Astrocyte (in vitro differentiated cells and primary cell): ENCODE results near the gene PPIG. TPM values are rescaled to one million over a fixed set of nuclear protein-coding genes. Genes with fewer than 3 reads are reported as not detected.

ENCODE experiments used
- DNase-seq: peaks from one replicate; pipeline ENCODE4 v3.0.0-alpha.2; 2010; ENCODE audit warnings: low read depth
- FAIRE-seq: peaks from 2 replicates; lab custom pipeline; 2011; peaks lifted over from hg19 to GRCh38; lab: Jason Lieb, UNC
- H2AFZ ChIP-seq: 2 replicates; pipeline ENCODE4 v1.6.0; 2012; ENCODE audit warnings: low read depth, low read length, inconsistent platforms
- H3K27ac ChIP-seq: 2 replicates; pipeline ENCODE4 v1.5.1; 2011; ENCODE audit warnings: low read depth, low read length, inconsistent platforms
- H3K27me3 ChIP-seq: 2 replicates; pipeline ENCODE4 v1.6.0; 2011; ENCODE audit warnings: low read length, inconsistent platforms; ENCODE audit not compliant: insufficient read depth
- H3K36me3 ChIP-seq: 2 replicates; pipeline ENCODE4 v1.5.1; 2011; ENCODE audit warnings: low read length, inconsistent platforms; ENCODE audit not compliant: insufficient read depth
- H3K4me1 ChIP-seq: 2 replicates; pipeline ENCODE4 v1.5.1; 2011; ENCODE audit warnings: low read length, inconsistent platforms; ENCODE audit not compliant: insufficient read depth
- H3K4me2 ChIP-seq: 2 replicates; pipeline ENCODE4 v1.6.0; 2012; ENCODE audit warnings: low read length, inconsistent platforms
- H3K4me3 ChIP-seq: 2 replicates; pipeline ENCODE4 v1.5.1; 2011; ENCODE audit warnings: low read depth, mild to moderate bottlenecking, low read length, inconsistent platforms; ENCODE audit not compliant: insufficient read depth
- H3K79me2 ChIP-seq: 2 replicates; pipeline ENCODE4 v1.6.0; 2012; ENCODE audit warnings: mild to moderate bottlenecking, low read length, inconsistent platforms; ENCODE audit not compliant: insufficient read depth
- H3K9ac ChIP-seq: 2 replicates; pipeline ENCODE4 v1.6.0; 2012; ENCODE audit warnings: mild to moderate bottlenecking, low read length, inconsistent platforms
- H3K9me3 ChIP-seq: 2 replicates; pipeline ENCODE4 v1.5.1; 2012; ENCODE audit warnings: low read depth, mild to moderate bottlenecking, low read length, inconsistent platforms; ENCODE audit not compliant: insufficient read depth
- H4K20me1 ChIP-seq: 2 replicates; pipeline ENCODE4 v1.6.0; 2012; ENCODE audit warnings: low read length, inconsistent platforms; ENCODE audit not compliant: insufficient read depth
- H3K27ac Mint-ChIP-seq: one replicate; pipeline ENCODE4 v1.8.0; 2021; ENCODE audit warnings: mild to moderate bottlenecking, mixed read lengths; ENCODE audit not compliant: unreplicated experiment
- H3K27me3 Mint-ChIP-seq: one replicate; pipeline ENCODE4 v1.8.0; 2021; ENCODE audit warnings: low read depth, mixed read lengths; ENCODE audit not compliant: unreplicated experiment
- H3K36me3 Mint-ChIP-seq: one replicate; pipeline ENCODE4 v1.8.0; 2021; ENCODE audit warnings: low read depth, mixed read lengths; ENCODE audit not compliant: unreplicated experiment
- H3K4me1 Mint-ChIP-seq: one replicate; pipeline ENCODE4 v1.8.0; 2021; ENCODE audit warnings: low read depth, mixed read lengths; ENCODE audit not compliant: unreplicated experiment
- H3K4me3 Mint-ChIP-seq: one replicate; pipeline ENCODE4 v1.8.0; 2021; ENCODE audit warnings: mild to moderate bottlenecking, moderate library complexity, mixed read lengths; ENCODE audit not compliant: unreplicated experiment
- H3K9me3 Mint-ChIP-seq: one replicate; pipeline ENCODE4 v1.8.0; 2021; ENCODE audit warnings: mild to moderate bottlenecking, mixed read lengths; ENCODE audit not compliant: unreplicated experiment
- EZH2 ChIP-seq: IDR thresholded peaks from 2 replicates; pipeline ENCODE4 v1.6.1; 2012; ENCODE audit warnings: mild to moderate bottlenecking, low read length, inconsistent platforms; ENCODE audit not compliant: insufficient read depth
- total RNA-seq: library from RNA; stranded (reverse); gene quantifications from 2 replicates; pipeline ENCODE4 v1.2.1, GENCODE V29; 2021
- TF ChIP-seq, protein P1 (sequence below): IDR thresholded peaks from 2 replicates; pipeline ENCODE4 v1.5.1; 2011; ENCODE audit warnings: low read depth, mild to moderate bottlenecking, inconsistent platforms, low read length, moderate library complexity; ENCODE audit not compliant: insufficient read depth

Gene PPIG
- total RNA-seq, 1 donor from 2014 or later, result 40.2 TPM

DNA sequence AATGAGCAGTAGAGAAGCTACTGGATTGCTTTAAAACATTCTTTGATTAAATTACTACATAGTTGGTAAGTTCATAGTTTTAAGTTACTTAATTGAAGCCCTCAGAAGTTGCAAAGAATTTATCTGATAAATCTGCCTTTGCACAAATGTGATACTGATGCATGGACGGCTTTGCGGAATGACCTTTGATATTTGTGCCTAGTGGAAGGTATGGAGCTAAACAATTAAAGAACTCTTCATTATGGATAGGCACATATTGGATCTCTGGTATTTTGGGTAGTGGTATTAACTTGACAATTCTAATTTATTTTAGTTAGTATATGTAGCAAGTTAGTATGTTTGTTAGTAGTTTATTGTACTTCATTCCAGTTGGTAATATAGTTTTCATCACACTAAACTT lies 56.0 kb downstream of the PPIG start:
- Histone ChIP-seq H3K36me3 (peaks cover 17% of the 10 kb centered on the region), H3K4me3 (no peak overlapping the region), H3K9me3 (no peaks in the 10 kb centered on the region), H3K27me3 (no peaks in the 10 kb centered on the region), H3K27ac (no peak overlapping the region), H2AFZ (no peak overlapping the region), H3K4me1 (no peaks in the 10 kb centered on the region), H3K4me2 (no peak overlapping the region), H4K20me1 (no peaks in the 10 kb centered on the region), H3K79me2 (no peaks in the 10 kb centered on the region), H3K9ac (no peak overlapping the region)
- Mint-ChIP-seq H3K27me3 (no peaks in the 10 kb centered on the region), H3K9me3 (no peaks in the 10 kb centered on the region), H3K36me3 (no peaks in the 10 kb centered on the region), H3K4me3 (no peak overlapping the region), H3K27ac (no peak overlapping the region), H3K4me1 (peaks cover 4% of the 10 kb centered on the region)
- DNase-seq, result no peak
- TF ChIP-seq, protein P1, sequence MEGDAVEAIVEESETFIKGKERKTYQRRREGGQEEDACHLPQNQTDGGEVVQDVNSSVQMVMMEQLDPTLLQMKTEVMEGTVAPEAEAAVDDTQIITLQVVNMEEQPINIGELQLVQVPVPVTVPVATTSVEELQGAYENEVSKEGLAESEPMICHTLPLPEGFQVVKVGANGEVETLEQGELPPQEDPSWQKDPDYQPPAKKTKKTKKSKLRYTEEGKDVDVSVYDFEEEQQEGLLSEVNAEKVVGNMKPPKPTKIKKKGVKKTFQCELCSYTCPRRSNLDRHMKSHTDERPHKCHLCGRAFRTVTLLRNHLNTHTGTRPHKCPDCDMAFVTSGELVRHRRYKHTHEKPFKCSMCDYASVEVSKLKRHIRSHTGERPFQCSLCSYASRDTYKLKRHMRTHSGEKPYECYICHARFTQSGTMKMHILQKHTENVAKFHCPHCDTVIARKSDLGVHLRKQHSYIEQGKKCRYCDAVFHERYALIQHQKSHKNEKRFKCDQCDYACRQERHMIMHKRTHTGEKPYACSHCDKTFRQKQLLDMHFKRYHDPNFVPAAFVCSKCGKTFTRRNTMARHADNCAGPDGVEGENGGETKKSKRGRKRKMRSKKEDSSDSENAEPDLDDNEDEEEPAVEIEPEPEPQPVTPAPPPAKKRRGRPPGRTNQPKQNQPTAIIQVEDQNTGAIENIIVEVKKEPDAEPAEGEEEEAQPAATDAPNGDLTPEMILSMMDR, result no peak
- TF ChIP-seq EZH2, result no peak
- FAIRE-seq, result no peak

- Mint-ChIP-seq H3K4me3 (no peak overlapping the region), H3K4me1 (peaks cover 4% of the 10 kb centered on the region), H3K36me3 (no peaks in the 10 kb centered on the region), H3K27ac (no peak overlapping the region), H3K9me3 (no peaks in the 10 kb centered on the region), H3K27me3 (no peaks in the 10 kb centered on the region)
- H3K4me1 ChIP-seq, result no peaks in the 10 kb centered on the region
- H3K36me3 ChIP-seq, result peaks cover 9% of the 10 kb centered on the region
- no peak overlapping the region for H2AFZ ChIP-seq
- H3K4me3 ChIP-seq, result no peak overlapping the region
- no peak overlapping the region for H3K9ac ChIP-seq
- H3K4me2 ChIP-seq, result no peak overlapping the region
- FAIRE-seq, result no peak
- DNase-seq, result no peak
- TF ChIP-seq EZH2, result no peak
- TF ChIP-seq, protein P1, result no peak
- no peaks in the 10 kb centered on the region for H3K9me3 ChIP-seq
- no peaks in the 10 kb centered on the region for H3K79me2 ChIP-seq
- H4K20me1 ChIP-seq, result no peaks in the 10 kb centered on the region
- no peak overlapping the region for H3K27ac ChIP-seq
- H3K27me3 ChIP-seq, result no peaks in the 10 kb centered on the region
These were observed 57.3 kb downstream of the PPIG start for GRCh38 chr2:169641464-169641863.

GRCh38 chr2:169644173-169644572 lies 60.0 kb downstream of the PPIG start:
- FAIRE-seq, result no peak
- no peaks in the 10 kb centered on the region for H3K36me3 ChIP-seq
- H3K4me3 ChIP-seq, result no peak overlapping the region
- no peak overlapping the region for H2AFZ ChIP-seq
- no peak overlapping the region for H3K27ac ChIP-seq
- H3K27ac Mint-ChIP-seq, result no peak overlapping the region
- H3K4me3 Mint-ChIP-seq, result no peak overlapping the region
- H3K27me3 Mint-ChIP-seq, result no peaks in the 10 kb centered on the region
- H3K79me2 ChIP-seq, result no peaks in the 10 kb centered on the region
- no peaks in the 10 kb centered on the region for H3K9me3 ChIP-seq
- no peaks in the 10 kb centered on the region for H3K9me3 Mint-ChIP-seq
- no peak overlapping the region for H3K4me2 ChIP-seq
- H3K36me3 Mint-ChIP-seq, result no peaks in the 10 kb centered on the region
- no peak for DNase-seq
- H3K4me1 Mint-ChIP-seq, result no peaks in the 10 kb centered on the region
- no peaks in the 10 kb centered on the region for H3K4me1 ChIP-seq
- no peak for TF ChIP-seq EZH2
- TF ChIP-seq, protein P1, result no peak
- H4K20me1 ChIP-seq, result no peaks in the 10 kb centered on the region
- no peak overlapping the region for H3K9ac ChIP-seq
- no peaks in the 10 kb centered on the region for H3K27me3 ChIP-seq
